Uterus (tissue), 4 donors: Measurements from ENCODE around the gene ST3GAL2. TPM values are rescaled to one million over a fixed set of nuclear protein-coding genes. Genes with fewer than 3 reads are reported as not detected.

Experiments
- DNase-seq, 2 donors: peaks; one replicate each; pipeline ENCODE4 v3.0.0-alpha.2; 2019 to 2020
- H3K27ac ChIP-seq, 2 donors: fragments of 200-600 bp; sonication (generic); 1 replicate in 1 of 2; 2 replicates in 1 of 2; pipeline ENCODE4 v1.5.1; 2016 to 2018
- H3K27me3 ChIP-seq, 2 donors: fragments of 200-600 bp; sonication (generic); one replicate each; pipeline ENCODE4 v1.5.1; 2018 to 2019; ENCODE audit warnings: control low read depth in 1 of 2
- H3K36me3 ChIP-seq, 2 donors: fragments of 200-600 bp; sonication (generic); one replicate each; pipeline ENCODE4 v1.5.1; 2019; ENCODE audit warnings: control low read depth in 1 of 2
- H3K4me1 ChIP-seq, 2 donors: fragments of 200-600 bp; sonication (generic); one replicate each; pipeline ENCODE4 v1.5.1; 2018 to 2019; ENCODE audit warnings: control low read depth in 1 of 2
- H3K4me3 ChIP-seq, 2 donors: fragments of 200-600 bp; sonication (generic); 1 replicate in 1 of 2; 2 replicates in 1 of 2; pipeline ENCODE4 v1.5.1; 2018 to 2019; ENCODE audit warnings: mild to moderate bottlenecking in 1 of 2
- H3K9me3 ChIP-seq, 2 donors: fragments of 200-600 bp; sonication (generic); one replicate each; pipeline ENCODE4 v1.5.1; 2019; ENCODE audit warnings: control low read depth in 1 of 2
- POLR2A ChIP-seq, 2 donors: fragments of 450-650 bp; IDR thresholded peaks; one replicate each; pipeline ENCODE4 v1.6.1; 2016; ENCODE audit warnings: antibody characterized with exemption in 2 of 2, mild to moderate bottlenecking in 1 of 2, moderate library complexity in 1 of 2
- intact Hi-C: fragments of 100-400 bp; cut with DNase I; formaldehyde crosslinking; loops from one replicate; pipeline ENCODE4 v1.15.1; 2023; ENCODE audit warnings: low total_unique reads
- total RNA-seq, 4 donors: library from RNA; depleted of rRNA in 3 of 4; stranded (reverse); fragments of >200 nt in 3 of 4; gene quantifications; one replicate each; pipeline versions ENCODE4 v1.1.0 to v1.2.4, GENCODE V29; 2014 to 2023
- TF ChIP-seq, protein P1 (sequence below), 4 experiments: fragments of 200-600 bp in 2 of 4; fragments of 450-650 bp in 2 of 4; sonication (generic) in 2 of 4; IDR thresholded peaks; one replicate each; pipeline ENCODE4 v1.5.1; 2016 to 2019; ENCODE audit warnings: antibody characterized with exemption in 4 of 4, mild to moderate bottlenecking in 2 of 4, moderate library complexity in 1 of 4
- donor health status: DM: yes; HTN: yes; CAD: no.

Gene ST3GAL2
- total RNA-seq, 4 donors from 2014 or later, result 6.2 to 57.9 (median 27.5) TPM

DNA sequence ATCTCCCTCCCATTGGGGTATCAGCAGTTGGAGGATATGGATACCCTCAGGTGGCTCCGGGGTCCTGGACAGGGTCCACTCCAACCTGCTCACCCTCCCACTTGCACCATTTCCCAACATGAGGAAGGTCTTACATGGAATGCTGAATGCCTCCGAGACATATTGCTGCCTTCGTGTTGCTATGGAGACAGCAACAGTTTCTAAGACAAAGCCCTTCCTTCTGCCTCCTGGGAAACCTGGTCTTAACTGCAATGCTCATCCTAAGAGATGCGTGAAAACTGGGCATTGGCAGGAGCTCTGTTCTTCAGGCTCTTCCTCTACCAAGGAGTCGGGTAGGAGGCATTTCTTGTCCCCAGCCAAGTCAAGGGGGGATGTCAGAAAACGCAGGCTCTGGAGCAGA lies 45.2 kb downstream of the ST3GAL2 start:
- H3K36me3 ChIP-seq, result no peaks in the 10 kb centered on the region
- no peak for TF ChIP-seq POLR2A (IDR thresholded peaks at IDR 0.05)
- TF ChIP-seq, protein P1, sequence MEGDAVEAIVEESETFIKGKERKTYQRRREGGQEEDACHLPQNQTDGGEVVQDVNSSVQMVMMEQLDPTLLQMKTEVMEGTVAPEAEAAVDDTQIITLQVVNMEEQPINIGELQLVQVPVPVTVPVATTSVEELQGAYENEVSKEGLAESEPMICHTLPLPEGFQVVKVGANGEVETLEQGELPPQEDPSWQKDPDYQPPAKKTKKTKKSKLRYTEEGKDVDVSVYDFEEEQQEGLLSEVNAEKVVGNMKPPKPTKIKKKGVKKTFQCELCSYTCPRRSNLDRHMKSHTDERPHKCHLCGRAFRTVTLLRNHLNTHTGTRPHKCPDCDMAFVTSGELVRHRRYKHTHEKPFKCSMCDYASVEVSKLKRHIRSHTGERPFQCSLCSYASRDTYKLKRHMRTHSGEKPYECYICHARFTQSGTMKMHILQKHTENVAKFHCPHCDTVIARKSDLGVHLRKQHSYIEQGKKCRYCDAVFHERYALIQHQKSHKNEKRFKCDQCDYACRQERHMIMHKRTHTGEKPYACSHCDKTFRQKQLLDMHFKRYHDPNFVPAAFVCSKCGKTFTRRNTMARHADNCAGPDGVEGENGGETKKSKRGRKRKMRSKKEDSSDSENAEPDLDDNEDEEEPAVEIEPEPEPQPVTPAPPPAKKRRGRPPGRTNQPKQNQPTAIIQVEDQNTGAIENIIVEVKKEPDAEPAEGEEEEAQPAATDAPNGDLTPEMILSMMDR (IDR thresholded peaks at IDR 0.05), result no peak
- intact Hi-C loops, result no loop called here

DNA sequence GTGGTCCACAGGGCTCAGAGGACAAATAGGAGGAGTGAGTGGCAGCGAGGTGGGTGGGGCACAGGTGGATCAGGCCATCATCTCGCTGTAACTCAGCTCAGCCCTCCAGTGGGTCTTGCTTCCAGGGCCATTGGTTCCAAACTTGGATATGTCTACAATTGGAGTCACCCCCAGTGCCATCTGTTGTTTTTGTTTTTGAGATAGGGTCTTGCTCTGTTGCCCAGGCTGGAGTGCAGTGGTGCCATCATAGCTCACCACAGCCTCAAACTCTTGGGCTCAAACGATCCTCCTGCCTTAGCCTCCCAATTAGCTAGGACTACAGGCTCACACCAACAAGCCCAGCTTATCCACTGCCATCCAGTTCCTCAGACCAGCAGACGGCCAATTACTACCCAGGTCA lies 46.3 kb downstream of the ST3GAL2 start:
- Histone ChIP-seq H3K4me3 (no peak overlapping the region), H3K27me3 (no peaks in the 10 kb centered on the region), H3K27ac (no peak overlapping the region), H3K36me3 (no peaks in the 10 kb centered on the region), H3K4me1 (no peaks in the 10 kb centered on the region), H3K9me3 (no peaks in the 10 kb centered on the region)
- TF ChIP-seq, protein P1 (IDR thresholded peaks at IDR 0.05), result no peak
- TF ChIP-seq POLR2A (IDR thresholded peaks at IDR 0.05), result no peak
- intact Hi-C loops, result no loop called here
- no peak for DNase-seq

More for the DNA sequence above, 45.2 kb downstream of the ST3GAL2 start:
- Histone ChIP-seq H3K27ac (no peak overlapping the region), H3K27me3 (no peaks in the 10 kb centered on the region), H3K4me3 (no peak overlapping the region), H3K4me1 (no peaks in the 10 kb centered on the region), H3K9me3 (no peaks in the 10 kb centered on the region)
- no peak for DNase-seq

DNA sequence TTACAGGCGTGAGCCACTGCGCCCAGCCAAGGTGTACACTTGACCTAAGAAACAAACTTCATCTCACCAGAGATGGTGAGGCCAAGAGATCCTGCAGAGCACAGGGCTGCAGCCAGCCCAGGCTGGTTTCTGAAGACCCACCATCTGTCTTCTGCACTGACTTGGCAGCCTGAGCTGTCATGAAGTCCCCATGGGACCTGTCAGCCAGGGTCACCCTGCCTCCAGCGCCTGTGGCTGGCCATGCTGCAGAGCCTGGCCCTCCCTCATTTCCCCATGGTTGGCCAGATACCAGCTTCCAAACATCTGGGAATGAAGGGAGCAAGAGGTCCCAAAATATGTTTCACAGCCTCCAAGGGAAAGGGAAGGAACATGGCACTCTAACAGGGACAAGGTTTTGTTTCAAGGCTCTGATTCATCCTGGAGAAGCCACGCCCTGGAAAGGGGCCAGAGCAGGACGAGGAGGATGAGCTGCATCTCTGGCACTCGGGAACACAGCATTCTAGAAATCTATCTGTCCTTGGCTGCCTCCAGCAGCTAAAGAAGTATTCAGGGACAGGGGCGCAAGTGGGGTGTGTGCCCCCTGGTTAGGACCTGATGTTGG lies 46.9 kb downstream of the ST3GAL2 start:
- Histone ChIP-seq H3K4me1 (no peaks in the 10 kb centered on the region), H3K4me3 (no peak overlapping the region), H3K36me3 (no peaks in the 10 kb centered on the region), H3K27me3 (no peaks in the 10 kb centered on the region), H3K27ac (no peak overlapping the region), H3K9me3 (no peaks in the 10 kb centered on the region)
- TF ChIP-seq, protein P1 (IDR thresholded peaks at IDR 0.05), result peak in 1 of 4 experiments; percentile 4
- no peak for TF ChIP-seq POLR2A (IDR thresholded peaks at IDR 0.05)
- intact Hi-C loops, result no loop called here
- peak; percentile 55 to 67 for DNase-seq

GRCh38 chr16:70391446-70391845 lies 47.5 kb downstream of the ST3GAL2 start:
- no peak for DNase-seq
- Histone ChIP-seq H3K27ac (no peak overlapping the region), H3K4me3 (no peak overlapping the region), H3K4me1 (no peaks in the 10 kb centered on the region), H3K27me3 (no peaks in the 10 kb centered on the region), H3K36me3 (no peaks in the 10 kb centered on the region), H3K9me3 (no peaks in the 10 kb centered on the region)
- intact Hi-C loops, result no loop called here
- TF ChIP-seq POLR2A (IDR thresholded peaks at IDR 0.05), result no peak
- TF ChIP-seq, protein P1 (IDR thresholded peaks at IDR 0.05), result no peak

GRCh38 chr16:70390774-70391173 lies 48.1 kb downstream of the ST3GAL2 start:
- no peaks in the 10 kb centered on the region for H3K27me3 ChIP-seq
- TF ChIP-seq, protein P1 (IDR thresholded peaks at IDR 0.05), result no peak
- H3K9me3 ChIP-seq, result no peaks in the 10 kb centered on the region
- no peaks in the 10 kb centered on the region for H3K4me1 ChIP-seq
- H3K27ac ChIP-seq, result no peak overlapping the region
- intact Hi-C loops, result no loop called here
- no peaks in the 10 kb centered on the region for H3K36me3 ChIP-seq
- no peak for DNase-seq
- no peak overlapping the region for H3K4me3 ChIP-seq
